Endodermal cell (in vitro differentiated cells): ENCODE results near the gene LIPF. TPM values are rescaled to one million over a fixed set of nuclear protein-coding genes. Genes with fewer than 3 reads are reported as not detected.

Experiments used
- DNase-seq: peaks from one replicate; pipeline ENCODE4 v3.0.0-alpha.2; 2017
- H3K27ac ChIP-seq: 2 replicates; pipeline ENCODE4 v1.5.1; 2013; ENCODE audit warnings: mild to moderate bottlenecking, low read depth, low read length, moderate library complexity
- H3K27me3 ChIP-seq: 2 replicates; pipeline ENCODE4 v1.6.1; 2013; ENCODE audit warnings: mild to moderate bottlenecking, low read length, moderate library complexity; ENCODE audit not compliant: insufficient read depth, control insufficient read depth, poor library complexity, severe bottlenecking
- H3K36me3 ChIP-seq: 2 replicates; pipeline ENCODE4 v1.7.0; 2013; ENCODE audit warnings: mild to moderate bottlenecking, low read length, moderate library complexity; ENCODE audit not compliant: control insufficient read depth, insufficient read depth
- H3K4me1 ChIP-seq: one replicate; pipeline ENCODE4 v1.7.0; 2013; ENCODE audit warnings: low read length; ENCODE audit not compliant: control insufficient read depth, insufficient read depth
- H3K4me3 ChIP-seq: 2 replicates; pipeline ENCODE4 v1.5.1; 2013; ENCODE audit warnings: mild to moderate bottlenecking, low read length, moderate library complexity
- H3K9ac ChIP-seq: 2 replicates; pipeline ENCODE4 v1.6.1; 2013; ENCODE audit warnings: mild to moderate bottlenecking, low read length, moderate library complexity; ENCODE audit not compliant: poor library complexity, severe bottlenecking; ENCODE audit errors: extremely low read depth
- H3K9me3 ChIP-seq: 2 replicates; pipeline ENCODE4 v1.6.1; 2013; ENCODE audit warnings: mild to moderate bottlenecking, low read length, moderate library complexity; ENCODE audit not compliant: control insufficient read depth
- H3K27ac Mint-ChIP-seq: 2 replicates; pipeline ENCODE4 v1.8.0; 2020; ENCODE audit warnings: mixed read lengths
- H3K27me3 Mint-ChIP-seq: 2 replicates; pipeline ENCODE4 v1.8.0; 2021; ENCODE audit warnings: mild to moderate bottlenecking, mixed read lengths; ENCODE audit not compliant: insufficient read depth
- H3K36me3 Mint-ChIP-seq: 2 replicates; pipeline ENCODE4 v1.8.0; 2020; ENCODE audit warnings: low read depth, mixed read lengths
- H3K4me1 Mint-ChIP-seq: 2 replicates; pipeline ENCODE4 v1.8.0; 2020; ENCODE audit warnings: mixed read lengths
- H3K4me3 Mint-ChIP-seq: 2 replicates; pipeline ENCODE4 v1.8.0; 2020; ENCODE audit warnings: mild to moderate bottlenecking, moderate library complexity, mixed read lengths
- H3K9me3 Mint-ChIP-seq: 2 replicates; pipeline ENCODE4 v1.8.0; 2020; ENCODE audit warnings: mild to moderate bottlenecking, mixed read lengths
- CTCF ChIP-seq: fragments of 200-600 bp; sonication (generic); conservative IDR thresholded peaks from 2 replicates; pipeline ENCODE4 v1.5.0; 2021; ENCODE audit warnings: antibody characterized with exemption, mild to moderate bottlenecking
- WGBS, 2 experiments: methylation state at CpG; one replicate each; pipeline versions ENCODE4 v1.1.5 to v1.1.7; 2013; ENCODE audit warnings: missing lambda C conversion rate in 2 of 2, mixed read lengths in 1 of 2; ENCODE audit not compliant: insufficient coverage in 1 of 2, insufficient read length in 1 of 2; 5-methylcytosine and 5-hydroxymethylcytosine counted together
- total RNA-seq, 2 donors: library from RNA; stranded (reverse); fragmentation: NEBNext Ultra II Directional in 1 of 2; extraction: Animal tissue kit (Norgen Biotek cat#: 25700) in 1 of 2; gene quantifications; 2 replicates in 1 of 2; 3 replicates in 1 of 2; pipeline ENCODE4 v1.2.1, GENCODE V29; 2021

The LIPF gene
- total RNA-seq, 2 donors from 2014 or later = not detected

DNA sequence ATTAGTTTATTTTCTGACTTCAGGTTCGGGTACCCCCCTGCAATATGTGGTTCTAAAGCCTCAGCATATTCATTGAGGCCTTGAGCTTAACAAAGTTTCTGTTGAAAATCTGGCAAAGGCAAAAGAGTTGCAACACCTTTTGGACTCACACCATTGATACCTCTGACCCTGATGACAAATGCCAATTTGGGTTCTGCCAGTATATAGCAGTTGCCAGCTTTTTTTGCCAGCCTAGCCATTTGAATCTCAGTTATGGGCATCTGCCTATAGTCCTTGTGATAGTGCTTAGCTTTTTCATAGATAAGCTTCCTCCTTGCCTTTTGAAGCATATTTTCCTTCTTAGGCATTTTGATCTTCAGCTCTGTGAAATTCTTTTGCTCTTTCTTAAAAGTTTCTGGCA is 45.7 kb upstream of the LIPF start:
- Mint-ChIP-seq H3K36me3 (no peaks in the 10 kb centered on the region), H3K4me3 (no peak overlapping the region), H3K27me3 (no peaks in the 10 kb centered on the region), H3K9me3 (peaks cover 4% of the 10 kb centered on the region), H3K27ac (no peak overlapping the region), H3K4me1 (no peaks in the 10 kb centered on the region)
- no peaks in the 10 kb centered on the region for H3K4me1 ChIP-seq
- no peaks in the 10 kb centered on the region for H3K9me3 ChIP-seq
- no peak for TF ChIP-seq CTCF
- 70 to 82% methylated on average over 1 of the region's 1 CpG for whole genome bisulfite sequencing, 2 experiments
- H3K36me3 ChIP-seq = no peaks in the 10 kb centered on the region
- no peak overlapping the region for H3K27ac ChIP-seq
- no peak overlapping the region for H3K4me3 ChIP-seq
- no peak overlapping the region for H3K9ac ChIP-seq
- no peaks in the 10 kb centered on the region for H3K27me3 ChIP-seq
- DNase-seq = no peak

DNA sequence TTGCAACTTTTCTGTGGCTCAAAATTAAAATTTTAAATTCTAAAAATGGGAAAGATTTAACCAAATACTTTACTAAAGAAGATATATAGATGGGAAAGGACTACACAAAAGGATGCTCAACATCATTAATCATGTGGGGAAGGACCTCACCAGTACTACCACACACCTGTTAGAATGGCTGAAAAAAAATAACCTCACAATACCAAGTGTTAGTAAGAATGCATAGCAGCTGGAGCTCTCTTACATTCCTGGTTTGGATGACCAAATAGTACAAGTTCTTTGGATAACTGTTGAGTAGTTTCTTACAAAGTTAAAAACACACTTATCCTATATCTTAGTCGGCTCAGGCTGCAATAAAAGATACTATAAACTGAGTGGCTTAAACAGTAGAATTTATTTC is 43.8 kb upstream of the LIPF start:
- Mint-ChIP-seq H3K36me3 (no peaks in the 10 kb centered on the region), H3K4me1 (peaks cover 9% of the 10 kb centered on the region), H3K9me3 (peaks cover 4% of the 10 kb centered on the region), H3K4me3 (no peak overlapping the region), H3K27me3 (no peaks in the 10 kb centered on the region), H3K27ac (no peak overlapping the region)
- Histone ChIP-seq H3K4me1 (no peaks in the 10 kb centered on the region), H3K27me3 (no peaks in the 10 kb centered on the region), H3K36me3 (no peaks in the 10 kb centered on the region), H3K9ac (no peak overlapping the region), H3K4me3 (no peak overlapping the region), H3K27ac (no peak overlapping the region), H3K9me3 (no peaks in the 10 kb centered on the region)
- no peak for DNase-seq
- WGBS, 2 experiments = 90 to 100% methylated on average over 1 of the region's 1 CpG
- TF ChIP-seq CTCF = no peak

- H3K9me3 Mint-ChIP-seq = peaks cover 20% of the 10 kb centered on the region
- Histone ChIP-seq H3K4me3 (no peak overlapping the region), H3K27me3 (no peaks in the 10 kb centered on the region), H3K4me1 (no peaks in the 10 kb centered on the region), H3K9me3 (no peaks in the 10 kb centered on the region), H3K36me3 (no peaks in the 10 kb centered on the region), H3K9ac (no peak overlapping the region), H3K27ac (no peak overlapping the region)
- no peak overlapping the region for H3K27ac Mint-ChIP-seq
- no peak for TF ChIP-seq CTCF
- no peak overlapping the region for H3K4me3 Mint-ChIP-seq
- no peak for DNase-seq
- peaks cover 4% of the 10 kb centered on the region for H3K27me3 Mint-ChIP-seq
- 94% methylated on average over 2 of the region's 2 CpGs; no CpG with 5 or more reads in 1 of the 2 experiments for WGBS, 2 experiments
- H3K36me3 Mint-ChIP-seq = no peaks in the 10 kb centered on the region
- peaks cover 9% of the 10 kb centered on the region for H3K4me1 Mint-ChIP-seq
These were observed 40.4 kb upstream of the LIPF start for GRCh38 chr10:88623835-88624234.
